ENCODE results near the gene PPFIBP2.

PPFIBP2 gene

DNA sequence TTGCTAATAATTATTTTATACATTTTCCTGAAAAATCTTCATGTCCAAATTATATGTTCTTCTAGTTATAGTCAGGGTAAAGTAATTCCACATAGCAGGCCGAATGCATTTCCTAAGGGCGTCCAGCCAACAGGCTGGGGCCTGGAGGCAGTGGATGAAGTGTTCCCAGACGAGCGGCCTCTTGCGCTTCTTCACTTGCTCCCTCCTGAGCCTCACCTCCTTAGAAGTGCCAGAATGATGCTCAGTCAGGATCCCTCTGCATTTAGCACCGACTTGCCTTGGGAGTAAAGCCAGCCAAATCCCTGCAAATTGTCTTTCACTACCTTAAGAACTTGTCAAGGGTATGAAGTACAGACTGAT lies 27.0 kb upstream of the PPFIBP2 start:
- no peaks in the 10 kb centered on the region for H3K27me3 ChIP-seq (ENCODE audit: insufficient read depth, low read length)
- H3K36me3 ChIP-seq (ENCODE audit: insufficient read depth, low read length), result no peaks in the 10 kb centered on the region
- H2AFZ ChIP-seq (ENCODE audit: low read length, unreplicated experiment), result no peak overlapping the region
- peaks cover 22% of the 10 kb centered on the region for H3K4me1 ChIP-seq (ENCODE audit: control insufficient read depth, insufficient read depth, low read length, unreplicated experiment)
- no peaks in the 10 kb centered on the region for H3K79me2 ChIP-seq (ENCODE audit: control insufficient read depth, insufficient read depth, low read length, unreplicated experiment)
- no peak overlapping the region for H3K27ac ChIP-seq (ENCODE audit: low read depth, low read length)
- H3K4me3 ChIP-seq (ENCODE audit: low read depth, low read length), result peak overlapping the region; percentile 69; the same call in 1 of the 2 replicates

DNA sequence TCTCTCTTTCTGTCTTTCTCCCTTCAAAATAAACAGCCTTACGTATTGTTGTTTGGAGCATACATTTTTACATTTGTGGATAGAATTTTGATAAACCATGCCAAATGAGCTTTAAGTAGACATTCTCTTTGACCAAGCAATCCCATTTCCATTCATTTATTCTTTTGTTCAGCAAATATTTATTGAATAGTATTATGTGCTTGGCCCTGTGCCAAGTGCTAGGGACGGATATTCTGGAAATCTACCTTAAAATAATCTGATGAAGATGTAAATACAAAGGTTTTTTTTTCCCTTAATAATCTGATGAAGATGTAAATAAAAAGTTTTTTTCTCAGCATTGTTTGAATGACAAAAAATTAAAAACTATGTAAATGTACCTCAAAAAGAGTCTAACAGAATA lies 26.4 kb upstream of the PPFIBP2 start:
- H3K27me3 ChIP-seq (ENCODE audit: insufficient read depth, low read length), result no peaks in the 10 kb centered on the region
- no peaks in the 10 kb centered on the region for H3K36me3 ChIP-seq (ENCODE audit: insufficient read depth, low read length)
- no peaks in the 10 kb centered on the region for H3K79me2 ChIP-seq (ENCODE audit: control insufficient read depth, insufficient read depth, low read length, unreplicated experiment)
- no peak overlapping the region; the same call in 1 of the 2 replicates for H3K4me3 ChIP-seq (ENCODE audit: low read depth, low read length)
- H3K4me1 ChIP-seq (ENCODE audit: control insufficient read depth, insufficient read depth, low read length, unreplicated experiment), result peaks cover 22% of the 10 kb centered on the region
- no peak overlapping the region for H2AFZ ChIP-seq (ENCODE audit: low read length, unreplicated experiment)
- no peak overlapping the region for H3K27ac ChIP-seq (ENCODE audit: low read depth, low read length)

DNA sequence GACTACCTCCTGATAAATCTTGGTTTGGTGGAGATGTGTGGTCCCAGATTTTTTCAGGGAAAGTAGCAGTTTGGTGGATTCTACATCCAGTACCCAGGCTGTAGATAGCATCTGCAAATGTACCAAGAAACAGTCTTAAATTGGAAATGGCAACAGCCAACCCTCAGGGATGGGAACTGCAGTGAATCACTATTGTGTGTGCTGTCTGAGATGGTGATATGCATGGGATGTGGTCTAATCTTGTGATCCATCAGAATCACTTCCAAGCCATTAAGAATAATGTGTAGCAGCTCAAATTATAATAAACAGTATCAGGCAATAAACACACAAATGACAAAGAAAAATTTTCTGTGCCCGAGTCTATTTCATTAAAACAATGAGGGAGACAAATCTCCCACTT lies 25.1 kb upstream of the PPFIBP2 start:
- H3K4me1 ChIP-seq (ENCODE audit: control insufficient read depth, insufficient read depth, low read length, unreplicated experiment), result peaks cover 22% of the 10 kb centered on the region

GRCh38 chr11:7489376-7489775 lies 24.4 kb upstream of the PPFIBP2 start:
- peaks cover 22% of the 10 kb centered on the region for H3K4me1 ChIP-seq (ENCODE audit: control insufficient read depth, insufficient read depth, low read length, unreplicated experiment)
- H3K27me3 ChIP-seq (ENCODE audit: insufficient read depth, low read length), result no peaks in the 10 kb centered on the region
- no peak overlapping the region for H2AFZ ChIP-seq (ENCODE audit: low read length, unreplicated experiment)
- H3K79me2 ChIP-seq (ENCODE audit: control insufficient read depth, insufficient read depth, low read length, unreplicated experiment), result no peaks in the 10 kb centered on the region
- H3K36me3 ChIP-seq (ENCODE audit: insufficient read depth, low read length), result no peaks in the 10 kb centered on the region
- H3K4me3 ChIP-seq (ENCODE audit: low read depth, low read length), result no peak overlapping the region
- no peak overlapping the region for H3K27ac ChIP-seq (ENCODE audit: low read depth, low read length)

More for the DNA sequence above, 25.1 kb upstream of the PPFIBP2 start:
- H3K27me3 ChIP-seq (ENCODE audit: insufficient read depth, low read length), result no peaks in the 10 kb centered on the region
- H3K79me2 ChIP-seq (ENCODE audit: control insufficient read depth, insufficient read depth, low read length, unreplicated experiment), result no peaks in the 10 kb centered on the region
- no peaks in the 10 kb centered on the region for H3K36me3 ChIP-seq (ENCODE audit: insufficient read depth, low read length)
- no peak overlapping the region for H2AFZ ChIP-seq (ENCODE audit: low read length, unreplicated experiment)
- H3K4me3 ChIP-seq (ENCODE audit: low read depth, low read length), result no peak overlapping the region
- H3K27ac ChIP-seq (ENCODE audit: low read depth, low read length), result no peak overlapping the region

- no peaks in the 10 kb centered on the region for H3K36me3 ChIP-seq (ENCODE audit: insufficient read depth, low read length)
- H3K4me1 ChIP-seq (ENCODE audit: control insufficient read depth, insufficient read depth, low read length, unreplicated experiment), result peaks cover 22% of the 10 kb centered on the region
- no peak overlapping the region for H3K27ac ChIP-seq (ENCODE audit: low read depth, low read length)
- no peaks in the 10 kb centered on the region for H3K79me2 ChIP-seq (ENCODE audit: control insufficient read depth, insufficient read depth, low read length, unreplicated experiment)
- H3K27me3 ChIP-seq (ENCODE audit: insufficient read depth, low read length), result no peaks in the 10 kb centered on the region
- no peak overlapping the region for H2AFZ ChIP-seq (ENCODE audit: low read length, unreplicated experiment)
- H3K4me3 ChIP-seq (ENCODE audit: low read depth, low read length), result no peak overlapping the region
These were observed 23.7 kb upstream of the PPFIBP2 start for GRCh38 chr11:7490054-7490453.

DNA sequence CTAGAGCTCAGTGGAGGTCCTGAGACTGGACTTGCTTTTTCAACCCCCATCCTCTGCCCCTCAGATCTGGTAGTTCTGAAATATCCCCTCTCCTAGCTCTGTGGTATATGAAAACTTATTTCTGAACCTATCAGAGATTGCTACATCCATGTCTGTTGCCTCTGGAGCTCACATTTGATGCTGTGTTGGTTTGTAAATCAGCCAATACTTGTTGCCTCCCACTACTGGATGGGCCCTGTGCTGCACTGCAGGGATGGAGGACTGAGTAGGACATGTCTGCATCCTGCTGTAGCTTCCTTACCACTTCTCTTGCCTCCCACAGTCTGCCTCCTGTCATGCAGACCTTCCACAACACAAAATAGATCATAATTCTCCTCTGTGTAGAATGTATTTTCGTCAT lies 23.3 kb upstream of the PPFIBP2 start:
- Histone ChIP-seq H2AFZ (ENCODE audit: low read length, unreplicated experiment) (no peak overlapping the region), H3K79me2 (ENCODE audit: control insufficient read depth, insufficient read depth, low read length, unreplicated experiment) (no peaks in the 10 kb centered on the region), H3K4me3 (ENCODE audit: low read depth, low read length) (no peak overlapping the region), H3K27me3 (ENCODE audit: insufficient read depth, low read length) (no peaks in the 10 kb centered on the region), H3K36me3 (ENCODE audit: insufficient read depth, low read length) (no peaks in the 10 kb centered on the region), H3K27ac (ENCODE audit: low read depth, low read length) (no peak overlapping the region), H3K4me1 (ENCODE audit: control insufficient read depth, insufficient read depth, low read length, unreplicated experiment) (peaks cover 22% of the 10 kb centered on the region)

DNA sequence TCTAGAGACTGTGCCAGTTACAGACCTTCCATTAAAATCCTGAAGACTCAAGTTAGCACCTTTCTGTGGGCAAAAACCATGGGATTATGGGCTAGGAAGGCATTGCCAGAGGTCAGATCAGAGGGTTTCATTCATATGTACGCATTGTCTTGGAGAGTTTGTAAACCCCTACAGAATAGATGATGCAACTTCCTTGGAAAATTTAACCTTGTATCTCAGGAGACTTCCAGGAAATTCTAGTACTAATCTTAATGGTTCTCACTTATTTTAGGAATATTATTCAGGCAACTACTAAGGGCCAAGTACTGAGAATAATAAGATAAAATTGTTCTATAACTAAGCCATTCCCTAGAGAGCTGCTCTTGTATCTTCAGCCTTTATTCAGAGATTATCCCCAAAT lies 21.5 kb upstream of the PPFIBP2 start:
- Histone ChIP-seq H3K36me3 (ENCODE audit: insufficient read depth, low read length) (no peaks in the 10 kb centered on the region), H3K4me3 (ENCODE audit: low read depth, low read length) (no peak overlapping the region), H3K79me2 (ENCODE audit: control insufficient read depth, insufficient read depth, low read length, unreplicated experiment) (no peaks in the 10 kb centered on the region), H3K4me1 (ENCODE audit: control insufficient read depth, insufficient read depth, low read length, unreplicated experiment) (peaks cover 17% of the 10 kb centered on the region), H3K27ac (ENCODE audit: low read depth, low read length) (no peak overlapping the region), H2AFZ (ENCODE audit: low read length, unreplicated experiment) (no peak overlapping the region), H3K27me3 (ENCODE audit: insufficient read depth, low read length) (no peaks in the 10 kb centered on the region)

DNA sequence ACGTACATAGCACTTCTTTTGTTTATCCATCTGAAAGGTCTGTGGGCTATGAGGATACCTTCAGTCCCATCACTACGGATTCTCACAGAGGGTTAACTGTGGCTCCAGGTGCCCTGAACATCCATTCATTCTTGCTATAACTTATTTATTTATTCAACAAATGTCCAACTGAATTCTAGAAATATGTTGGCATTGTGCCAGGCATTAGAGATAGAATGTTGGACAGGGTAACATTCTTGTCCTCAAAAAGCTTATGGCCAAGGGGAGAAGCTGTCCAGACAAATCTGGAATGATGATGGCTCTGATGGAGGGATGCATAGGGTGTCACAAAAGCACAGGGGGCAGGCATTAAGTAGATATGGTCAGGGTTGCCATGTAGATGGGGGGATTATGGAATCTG lies 20.1 kb upstream of the PPFIBP2 start:
- Histone ChIP-seq H3K36me3 (ENCODE audit: insufficient read depth, low read length) (no peaks in the 10 kb centered on the region), H3K4me3 (ENCODE audit: low read depth, low read length) (no peak overlapping the region)

DNA sequence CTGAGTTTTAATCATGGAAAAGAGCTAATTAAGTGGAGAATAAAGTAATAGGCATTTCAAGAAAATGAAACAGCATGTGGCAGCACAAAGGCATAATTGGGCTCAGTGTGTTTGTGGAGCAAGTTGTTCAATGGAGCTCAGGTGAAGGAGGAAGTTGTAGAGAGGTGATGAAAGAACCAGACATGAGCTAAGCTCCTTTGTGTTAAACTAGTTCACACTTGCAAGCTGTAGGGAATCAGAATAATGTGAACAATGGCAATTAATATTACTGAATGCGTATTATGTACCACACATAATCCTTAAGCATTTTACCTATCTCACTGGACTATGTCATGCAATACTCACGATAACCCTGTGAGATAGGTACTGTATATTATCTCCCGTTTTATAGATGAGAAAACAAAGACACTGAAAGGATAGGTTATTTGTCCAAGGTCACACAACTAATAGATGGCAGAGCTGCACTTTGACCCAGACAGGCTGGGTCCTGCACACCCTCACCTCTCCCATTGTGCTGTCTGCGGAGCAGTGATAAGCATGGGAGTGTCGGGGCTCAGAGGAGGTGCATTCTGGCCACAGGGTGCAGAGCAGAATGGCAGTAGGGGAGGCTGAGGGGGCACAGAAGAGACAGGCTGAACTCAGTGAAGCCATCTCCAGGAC lies 19.6 kb upstream of the PPFIBP2 start:
- Histone ChIP-seq H3K27me3 (ENCODE audit: insufficient read depth, low read length) (no peaks in the 10 kb centered on the region), H3K4me3 (ENCODE audit: low read depth, low read length) (no peak overlapping the region), H2AFZ (ENCODE audit: low read length, unreplicated experiment) (no peak overlapping the region), H3K79me2 (ENCODE audit: control insufficient read depth, insufficient read depth, low read length, unreplicated experiment) (no peaks in the 10 kb centered on the region), H3K36me3 (ENCODE audit: insufficient read depth, low read length) (no peaks in the 10 kb centered on the region), H3K4me1 (ENCODE audit: control insufficient read depth, insufficient read depth, low read length, unreplicated experiment) (peaks cover 14% of the 10 kb centered on the region), H3K27ac (ENCODE audit: low read depth, low read length) (no peak overlapping the region)

More for the DNA sequence above, 20.1 kb upstream of the PPFIBP2 start:
- Histone ChIP-seq H3K27me3 (ENCODE audit: insufficient read depth, low read length) (no peaks in the 10 kb centered on the region), H3K4me1 (ENCODE audit: control insufficient read depth, insufficient read depth, low read length, unreplicated experiment) (peaks cover 17% of the 10 kb centered on the region), H2AFZ (ENCODE audit: low read length, unreplicated experiment) (no peak overlapping the region), H3K79me2 (ENCODE audit: control insufficient read depth, insufficient read depth, low read length, unreplicated experiment) (no peaks in the 10 kb centered on the region), H3K27ac (ENCODE audit: low read depth, low read length) (no peak overlapping the region)

DNA sequence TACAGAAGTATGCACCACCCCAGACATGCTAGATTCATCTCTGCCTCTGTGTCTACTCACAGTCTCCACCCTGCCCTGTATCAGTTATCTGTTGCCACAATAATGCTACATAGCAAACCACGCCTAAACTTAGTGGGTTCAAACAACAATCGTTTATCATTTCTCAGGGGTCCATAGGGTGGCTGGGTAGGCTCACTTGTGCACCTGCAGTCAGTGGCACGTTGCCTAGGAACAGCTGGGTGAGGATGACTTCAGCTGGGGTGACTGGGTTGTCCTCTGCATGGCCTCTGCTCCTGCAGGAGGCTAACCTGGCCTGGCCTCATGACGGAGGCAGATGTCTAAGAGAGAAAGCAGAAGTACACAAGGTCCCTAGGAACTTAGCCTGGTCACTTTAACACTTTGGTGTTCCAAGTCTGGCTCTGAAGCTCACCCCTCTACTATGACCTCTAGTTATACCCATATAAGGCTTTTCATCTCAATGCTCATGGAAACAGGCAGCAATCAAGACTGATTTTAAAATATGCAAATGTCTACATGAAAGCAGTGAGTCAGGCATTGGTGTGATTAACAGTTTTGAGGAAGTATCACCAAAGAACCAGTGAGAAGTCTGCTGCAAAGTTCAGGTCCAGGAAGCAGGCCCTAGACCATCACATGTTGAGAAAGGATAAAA lies 17.8 kb upstream of the PPFIBP2 start:
- H3K27ac ChIP-seq (ENCODE audit: low read depth, low read length), result no peak overlapping the region
- no peak overlapping the region for H3K4me3 ChIP-seq (ENCODE audit: low read depth, low read length)
- no peaks in the 10 kb centered on the region for H3K27me3 ChIP-seq (ENCODE audit: insufficient read depth, low read length)
- H3K4me1 ChIP-seq (ENCODE audit: control insufficient read depth, insufficient read depth, low read length, unreplicated experiment), result no peaks in the 10 kb centered on the region
- no peaks in the 10 kb centered on the region for H3K79me2 ChIP-seq (ENCODE audit: control insufficient read depth, insufficient read depth, low read length, unreplicated experiment)
- H2AFZ ChIP-seq (ENCODE audit: low read length, unreplicated experiment), result no peak overlapping the region
- H3K36me3 ChIP-seq (ENCODE audit: insufficient read depth, low read length), result no peaks in the 10 kb centered on the region

GRCh38 chr11:7498193-7498592 lies 15.6 kb upstream of the PPFIBP2 start:
- no peaks in the 10 kb centered on the region for H3K36me3 ChIP-seq (ENCODE audit: insufficient read depth, low read length)
- H3K79me2 ChIP-seq (ENCODE audit: control insufficient read depth, insufficient read depth, low read length, unreplicated experiment), result no peaks in the 10 kb centered on the region
- H3K27me3 ChIP-seq (ENCODE audit: insufficient read depth, low read length), result no peaks in the 10 kb centered on the region
- no peak overlapping the region for H2AFZ ChIP-seq (ENCODE audit: low read length, unreplicated experiment)
- H3K4me3 ChIP-seq (ENCODE audit: low read depth, low read length), result no peak overlapping the region
- H3K27ac ChIP-seq (ENCODE audit: low read depth, low read length), result no peak overlapping the region
- H3K4me1 ChIP-seq (ENCODE audit: control insufficient read depth, insufficient read depth, low read length, unreplicated experiment), result no peaks in the 10 kb centered on the region

All from ACC112 (cell line).